ENCODE measurements around the gene ELOVL5. TPM values are rescaled to one million over a fixed set of nuclear protein-coding genes. Genes with fewer than 3 reads are reported as not detected.
A peak's percentile ranks its signal among the peaks of the same experiment; 100 is the strongest.
"Not testable (repeated sequence)": the region's sequence is repeated elsewhere in the genome, so short reads cannot be mapped to it uniquely, and the experiment has no call there.

Gene ELOVL5
- total and polyA plus RNA-seq, 4 donors = 22.1 to 77.8 (median 57.8) TPM

DNA sequence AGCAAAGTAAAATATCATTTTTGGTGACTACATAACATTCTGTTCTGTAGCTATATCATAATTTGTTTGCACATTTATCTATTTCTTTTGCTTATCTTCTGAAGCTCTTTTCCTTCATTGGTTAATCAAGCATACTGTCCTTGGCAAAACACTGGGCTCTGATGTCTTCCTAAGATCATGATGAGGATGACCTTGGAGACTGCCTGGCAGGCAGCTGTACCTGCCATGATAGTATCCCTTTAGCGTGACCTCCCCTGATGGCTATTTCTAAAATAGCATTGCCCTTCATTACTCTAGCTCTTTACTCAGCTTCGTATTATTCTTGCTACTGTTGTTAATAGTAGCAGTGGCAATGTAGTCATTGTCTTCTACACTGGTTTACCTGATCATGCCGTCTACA, 46.0 kb upstream of the ELOVL5 start:
- 94% methylated on average over 3 of the region's 3 CpGs for WGBS
- H3K4me1 ChIP-seq (ENCODE audit: control insufficient read depth in 4 of 4, insufficient read depth in 4 of 4, low read length in 3 of 4) = peaks cover 0 to 3% (median 2%) of the 10 kb centered on the region in 4 donors
- no peaks in the 10 kb centered on the region for H3K36me3 ChIP-seq (ENCODE audit: control insufficient read depth in 4 of 4, insufficient read depth in 3 of 4, low read depth in 1 of 4, low read length in 3 of 4)
- H3K9ac ChIP-seq (ENCODE audit: low read depth in 1 of 2, low read length in 2 of 2) = no peak overlapping the region
- DNase-seq (ENCODE audit: low spot score) = no peak
- no peak overlapping the region for H3K4me3 ChIP-seq (ENCODE audit: low read depth in 1 of 3, low read length in 3 of 3)
- H3K27ac ChIP-seq (ENCODE audit: low read depth in 1 of 2, low read length in 2 of 2) = no peak overlapping the region
- no peaks in the 10 kb centered on the region for H3K27me3 ChIP-seq (ENCODE audit: control insufficient read depth in 4 of 4, insufficient read depth in 4 of 4, low read length in 3 of 4)
- no peaks in the 10 kb centered on the region for H3K9me3 ChIP-seq (ENCODE audit: control insufficient read depth in 4 of 4, low read length in 3 of 4)
- no peak for TF ChIP-seq RXRA (IDR thresholded peaks at IDR 0.05)

DNA sequence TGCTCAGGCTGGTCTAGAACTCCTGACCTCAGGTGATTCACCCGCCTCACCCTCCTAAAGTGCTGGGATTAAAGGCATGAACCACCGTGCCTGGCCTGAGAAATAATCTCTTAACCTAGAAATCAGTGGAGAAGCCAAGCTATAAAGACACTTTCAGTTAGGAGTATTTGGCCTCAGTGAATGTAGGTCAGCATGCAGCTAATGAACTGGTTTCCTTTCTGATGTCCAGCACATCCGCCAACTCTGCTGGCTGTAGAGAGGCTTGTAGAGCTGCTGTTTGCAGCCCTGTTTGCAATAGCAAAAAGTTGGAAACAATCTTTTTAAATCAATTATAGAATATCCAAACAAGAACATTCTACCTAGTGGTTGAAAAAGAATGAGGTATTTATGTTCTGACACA, 42.4 kb upstream of the ELOVL5 start:
- Histone ChIP-seq H3K4me1 (ENCODE audit: control insufficient read depth in 4 of 4, insufficient read depth in 4 of 4, low read length in 3 of 4) (peaks cover 0 to 3% (median 2%) of the 10 kb centered on the region in 4 donors), H3K9me3 (ENCODE audit: control insufficient read depth in 4 of 4, low read length in 3 of 4) (no peaks in the 10 kb centered on the region), H3K27ac (ENCODE audit: low read depth in 1 of 2, low read length in 2 of 2) (peak overlapping the region in 1 of 2 donors; percentile 18), H3K27me3 (ENCODE audit: control insufficient read depth in 4 of 4, insufficient read depth in 4 of 4, low read length in 3 of 4) (no peaks in the 10 kb centered on the region), H3K9ac (ENCODE audit: low read depth in 1 of 2, low read length in 2 of 2) (no peak overlapping the region), H3K4me3 (ENCODE audit: low read depth in 1 of 3, low read length in 3 of 3) (no peak overlapping the region), H3K36me3 (ENCODE audit: control insufficient read depth in 4 of 4, insufficient read depth in 3 of 4, low read depth in 1 of 4, low read length in 3 of 4) (no peaks in the 10 kb centered on the region)
- whole genome bisulfite sequencing = 40% methylated on average over 3 of the region's 3 CpGs
- peak; percentile 84 for TF ChIP-seq NR2F2 (IDR thresholded peaks at IDR 0.05)
- peak; percentile 9 to 27 for TF ChIP-seq RAD21 (IDR thresholded peaks at IDR 0.05)
- TF ChIP-seq RXRA (IDR thresholded peaks at IDR 0.05) = peak in 1 of 2 donors; percentile 23
- TF ChIP-seq HNF4A (conservative IDR thresholded peaks at IDR 0.05) = no peak
- TF ChIP-seq SP1 (IDR thresholded peaks at IDR 0.05) = peak; percentile 14
- TF ChIP-seq YY1 (IDR thresholded peaks at IDR 0.05) = no peak
- no peak for DNase-seq (ENCODE audit: low spot score)

DNA sequence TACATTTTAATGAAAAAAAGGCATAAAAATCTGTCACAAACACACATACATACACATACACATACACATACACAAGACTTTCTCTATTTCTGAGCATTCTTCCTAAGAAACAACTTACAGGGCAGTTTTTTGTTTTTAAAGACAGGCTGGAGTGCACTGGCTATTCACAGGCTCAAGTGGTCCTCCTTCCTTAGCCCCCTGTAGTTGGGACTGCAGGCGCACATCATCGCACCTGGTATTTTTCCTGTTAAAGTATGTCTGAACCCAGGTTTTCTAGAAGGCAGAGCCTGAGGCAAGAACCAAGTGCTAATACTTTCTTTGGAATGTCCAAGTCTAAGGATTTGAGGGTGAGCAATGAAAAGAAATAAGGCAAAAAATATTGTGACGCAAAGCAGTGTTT, 41.3 kb upstream of the ELOVL5 start:
- Histone ChIP-seq H3K9ac (ENCODE audit: low read depth in 1 of 2, low read length in 2 of 2) (no peak overlapping the region), H3K27me3 (ENCODE audit: control insufficient read depth in 4 of 4, insufficient read depth in 4 of 4, low read length in 3 of 4) (no peaks in the 10 kb centered on the region), H3K4me3 (ENCODE audit: low read depth in 1 of 3, low read length in 3 of 3) (no peak overlapping the region), H3K36me3 (ENCODE audit: control insufficient read depth in 4 of 4, insufficient read depth in 3 of 4, low read depth in 1 of 4, low read length in 3 of 4) (no peaks in the 10 kb centered on the region), H3K4me1 (ENCODE audit: control insufficient read depth in 4 of 4, insufficient read depth in 4 of 4, low read length in 3 of 4) (peaks cover 0 to 3% (median 2%) of the 10 kb centered on the region in 4 donors), H3K27ac (ENCODE audit: low read depth in 1 of 2, low read length in 2 of 2) (no peak overlapping the region), H3K9me3 (ENCODE audit: control insufficient read depth in 4 of 4, low read length in 3 of 4) (no peaks in the 10 kb centered on the region)
- 85% methylated on average over 3 of the region's 3 CpGs for WGBS
- TF ChIP-seq RXRA (IDR thresholded peaks at IDR 0.05) (no peak), RAD21 (IDR thresholded peaks at IDR 0.05) (no peak), YY1 (IDR thresholded peaks at IDR 0.05) (no peak), GABPA (IDR thresholded peaks at IDR 0.05 in 1 of 2, conservative IDR thresholded peaks at IDR 0.05 in 1 of 2) (no peak), HNF4G (IDR thresholded peaks at IDR 0.05) (no peak), NR2F2 (IDR thresholded peaks at IDR 0.05) (no peak), EGR1 (IDR thresholded peaks at IDR 0.05; ENCODE audit: low read depth in 2 of 2) (no peak), HNF4A (conservative IDR thresholded peaks at IDR 0.05) (no peak), JUND (IDR thresholded peaks at IDR 0.05) (no peak), FOXA2 (IDR thresholded peaks at IDR 0.05) (no peak), FOXA1 (IDR thresholded peaks at IDR 0.05) (no peak), SP1 (IDR thresholded peaks at IDR 0.05) (no peak)
- TF ChIP-seq, protein P1, sequence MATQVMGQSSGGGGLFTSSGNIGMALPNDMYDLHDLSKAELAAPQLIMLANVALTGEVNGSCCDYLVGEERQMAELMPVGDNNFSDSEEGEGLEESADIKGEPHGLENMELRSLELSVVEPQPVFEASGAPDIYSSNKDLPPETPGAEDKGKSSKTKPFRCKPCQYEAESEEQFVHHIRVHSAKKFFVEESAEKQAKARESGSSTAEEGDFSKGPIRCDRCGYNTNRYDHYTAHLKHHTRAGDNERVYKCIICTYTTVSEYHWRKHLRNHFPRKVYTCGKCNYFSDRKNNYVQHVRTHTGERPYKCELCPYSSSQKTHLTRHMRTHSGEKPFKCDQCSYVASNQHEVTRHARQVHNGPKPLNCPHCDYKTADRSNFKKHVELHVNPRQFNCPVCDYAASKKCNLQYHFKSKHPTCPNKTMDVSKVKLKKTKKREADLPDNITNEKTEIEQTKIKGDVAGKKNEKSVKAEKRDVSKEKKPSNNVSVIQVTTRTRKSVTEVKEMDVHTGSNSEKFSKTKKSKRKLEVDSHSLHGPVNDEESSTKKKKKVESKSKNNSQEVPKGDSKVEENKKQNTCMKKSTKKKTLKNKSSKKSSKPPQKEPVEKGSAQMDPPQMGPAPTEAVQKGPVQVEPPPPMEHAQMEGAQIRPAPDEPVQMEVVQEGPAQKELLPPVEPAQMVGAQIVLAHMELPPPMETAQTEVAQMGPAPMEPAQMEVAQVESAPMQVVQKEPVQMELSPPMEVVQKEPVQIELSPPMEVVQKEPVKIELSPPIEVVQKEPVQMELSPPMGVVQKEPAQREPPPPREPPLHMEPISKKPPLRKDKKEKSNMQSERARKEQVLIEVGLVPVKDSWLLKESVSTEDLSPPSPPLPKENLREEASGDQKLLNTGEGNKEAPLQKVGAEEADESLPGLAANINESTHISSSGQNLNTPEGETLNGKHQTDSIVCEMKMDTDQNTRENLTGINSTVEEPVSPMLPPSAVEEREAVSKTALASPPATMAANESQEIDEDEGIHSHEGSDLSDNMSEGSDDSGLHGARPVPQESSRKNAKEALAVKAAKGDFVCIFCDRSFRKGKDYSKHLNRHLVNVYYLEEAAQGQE (IDR thresholded peaks at IDR 0.05) = no peak
- TF ChIP-seq, protein P2, sequence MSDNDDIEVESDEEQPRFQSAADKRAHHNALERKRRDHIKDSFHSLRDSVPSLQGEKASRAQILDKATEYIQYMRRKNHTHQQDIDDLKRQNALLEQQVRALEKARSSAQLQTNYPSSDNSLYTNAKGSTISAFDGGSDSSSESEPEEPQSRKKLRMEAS (IDR thresholded peaks at IDR 0.05) = no peak
- TF ChIP-seq, protein P3, sequence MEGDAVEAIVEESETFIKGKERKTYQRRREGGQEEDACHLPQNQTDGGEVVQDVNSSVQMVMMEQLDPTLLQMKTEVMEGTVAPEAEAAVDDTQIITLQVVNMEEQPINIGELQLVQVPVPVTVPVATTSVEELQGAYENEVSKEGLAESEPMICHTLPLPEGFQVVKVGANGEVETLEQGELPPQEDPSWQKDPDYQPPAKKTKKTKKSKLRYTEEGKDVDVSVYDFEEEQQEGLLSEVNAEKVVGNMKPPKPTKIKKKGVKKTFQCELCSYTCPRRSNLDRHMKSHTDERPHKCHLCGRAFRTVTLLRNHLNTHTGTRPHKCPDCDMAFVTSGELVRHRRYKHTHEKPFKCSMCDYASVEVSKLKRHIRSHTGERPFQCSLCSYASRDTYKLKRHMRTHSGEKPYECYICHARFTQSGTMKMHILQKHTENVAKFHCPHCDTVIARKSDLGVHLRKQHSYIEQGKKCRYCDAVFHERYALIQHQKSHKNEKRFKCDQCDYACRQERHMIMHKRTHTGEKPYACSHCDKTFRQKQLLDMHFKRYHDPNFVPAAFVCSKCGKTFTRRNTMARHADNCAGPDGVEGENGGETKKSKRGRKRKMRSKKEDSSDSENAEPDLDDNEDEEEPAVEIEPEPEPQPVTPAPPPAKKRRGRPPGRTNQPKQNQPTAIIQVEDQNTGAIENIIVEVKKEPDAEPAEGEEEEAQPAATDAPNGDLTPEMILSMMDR (IDR thresholded peaks at IDR 0.05; ENCODE audit: low read depth, low read length, missing input control) = no peak
- TF ChIP-seq, protein P4, sequence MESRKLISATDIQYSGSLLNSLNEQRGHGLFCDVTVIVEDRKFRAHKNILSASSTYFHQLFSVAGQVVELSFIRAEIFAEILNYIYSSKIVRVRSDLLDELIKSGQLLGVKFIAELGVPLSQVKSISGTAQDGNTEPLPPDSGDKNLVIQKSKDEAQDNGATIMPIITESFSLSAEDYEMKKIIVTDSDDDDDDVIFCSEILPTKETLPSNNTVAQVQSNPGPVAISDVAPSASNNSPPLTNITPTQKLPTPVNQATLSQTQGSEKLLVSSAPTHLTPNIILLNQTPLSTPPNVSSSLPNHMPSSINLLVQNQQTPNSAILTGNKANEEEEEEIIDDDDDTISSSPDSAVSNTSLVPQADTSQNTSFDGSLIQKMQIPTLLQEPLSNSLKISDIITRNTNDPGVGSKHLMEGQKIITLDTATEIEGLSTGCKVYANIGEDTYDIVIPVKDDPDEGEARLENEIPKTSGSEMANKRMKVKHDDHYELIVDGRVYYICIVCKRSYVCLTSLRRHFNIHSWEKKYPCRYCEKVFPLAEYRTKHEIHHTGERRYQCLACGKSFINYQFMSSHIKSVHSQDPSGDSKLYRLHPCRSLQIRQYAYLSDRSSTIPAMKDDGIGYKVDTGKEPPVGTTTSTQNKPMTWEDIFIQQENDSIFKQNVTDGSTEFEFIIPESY (IDR thresholded peaks at IDR 0.05) = no peak
- no peak for DNase-seq (ENCODE audit: low spot score)

DNA sequence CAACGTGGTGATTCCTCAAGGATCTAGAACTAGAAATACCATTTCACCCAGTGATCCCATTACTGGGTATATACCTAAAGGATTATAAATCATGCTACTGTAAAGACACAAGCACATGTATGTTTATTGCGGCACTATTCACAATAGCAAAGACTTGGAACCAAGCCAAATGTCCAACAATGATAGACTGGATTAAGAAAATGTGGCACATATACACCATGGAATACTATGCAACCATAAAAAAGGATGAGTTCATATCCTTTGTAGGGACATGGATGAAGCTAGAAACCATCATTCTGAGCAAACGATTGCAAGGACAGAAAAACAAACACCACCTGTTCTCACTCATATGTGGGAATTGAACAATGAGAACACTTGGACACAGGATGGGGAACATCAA, 39.9 kb upstream of the ELOVL5 start:
- H3K27me3 ChIP-seq (ENCODE audit: control insufficient read depth in 4 of 4, insufficient read depth in 4 of 4, low read length in 3 of 4); H3K27ac ChIP-seq (ENCODE audit: low read depth in 1 of 2, low read length in 2 of 2); DNase-seq (ENCODE audit: low spot score); H3K4me1 ChIP-seq (ENCODE audit: control insufficient read depth in 4 of 4, insufficient read depth in 4 of 4, low read length in 3 of 4); H3K36me3 ChIP-seq (ENCODE audit: control insufficient read depth in 4 of 4, insufficient read depth in 3 of 4, low read depth in 1 of 4, low read length in 3 of 4); H3K9ac ChIP-seq (ENCODE audit: low read depth in 1 of 2, low read length in 2 of 2); H3K4me3 ChIP-seq (ENCODE audit: low read depth in 1 of 3, low read length in 3 of 3); H3K9me3 ChIP-seq (ENCODE audit: control insufficient read depth in 4 of 4, low read length in 3 of 4): not testable (repeated sequence)
- WGBS = 88% methylated on average over 3 of the region's 3 CpGs
